IMR-90 (cell line): ENCODE data around the gene TRMO. TPM values are rescaled to one million over a fixed set of nuclear protein-coding genes. Genes with fewer than 3 reads are reported as not detected.

Experiments
- ATAC-seq: fragments of 200-7000 bp; cut with Tn5 transposase; 2 replicates; pipeline ENCODE4 v1.9.1; 2020; ENCODE audit warnings: low read depth, mild to moderate bottlenecking, moderate library complexity
- BruUV-seq: library from RNA; stranded (reverse); fragments of 400-500 nt; replicated peaks from 2 replicates; lab custom pipeline; 2021; lab: Mats Ljungman, UMichigan
- CTCF ChIA-PET: fragments of 300-600 bp; formaldehyde crosslinking; extraction: SDS; loops from one replicate; lab custom pipeline; 2021; ENCODE audit warnings: antibody characterized with exemption; lab: Yijun Ruan, JAX
- POLR2A ChIA-PET: fragments of 300-600 bp; sonication (Branson Sonifier 250); formaldehyde crosslinking; loops from one replicate; lab custom pipeline; 2022; ENCODE audit warnings: antibody characterized with exemption; ENCODE audit not compliant: unreplicated experiment; lab: Charles Lee
- DNase-seq: peaks from one replicate; pipeline ENCODE4 v3.0.0; 2013
- H2AFZ ChIP-seq: replicated peaks from 2 replicates; pipeline ENCODE3; 2013; ENCODE audit warnings: low read length, mild to moderate bottlenecking; ENCODE audit not compliant: poor library complexity
- H2AK5ac ChIP-seq: 2 replicates; pipeline ENCODE4 v1.6.1; 2013; ENCODE audit warnings: low read depth, low read length, inconsistent platforms
- H2AK9ac ChIP-seq: replicated peaks from 2 replicates; pipeline ENCODE3; 2013; ENCODE audit warnings: mild to moderate bottlenecking, low read depth, low read length, moderate library complexity; ENCODE audit not compliant: poor library complexity
- H2BK120ac ChIP-seq: 2 replicates; pipeline ENCODE4 v1.6.1; 2013; ENCODE audit warnings: low read depth, low read length, inconsistent platforms
- H2BK15ac ChIP-seq: 3 replicates; pipeline ENCODE4 v1.6.1; 2013; ENCODE audit warnings: low read depth, low read length, inconsistent platforms
- H2BK20ac ChIP-seq: 2 replicates; pipeline ENCODE4 v1.6.1; 2013; ENCODE audit warnings: low read depth, mild to moderate bottlenecking, inconsistent platforms, low read length, moderate library complexity
- H2BK5ac ChIP-seq: 2 replicates; pipeline ENCODE4 v1.6.1; 2013; ENCODE audit warnings: mild to moderate bottlenecking, low read depth, low read length, inconsistent platforms; ENCODE audit not compliant: poor library complexity, severe bottlenecking
- H3K14ac ChIP-seq: replicated peaks from 2 replicates; pipeline ENCODE4 v1.6.1; 2013; ENCODE audit warnings: low read depth, low read length, inconsistent platforms
- H3K18ac ChIP-seq: 2 replicates; pipeline ENCODE4 v1.6.1; 2013; ENCODE audit warnings: low read depth, low read length, control low read depth
- H3K23ac ChIP-seq: 2 replicates; pipeline ENCODE4 v1.6.1; 2013; ENCODE audit warnings: low read depth, low read length, inconsistent platforms
- H3K27ac ChIP-seq: 2 replicates; pipeline ENCODE4 v1.5.1; 2013; ENCODE audit warnings: mild to moderate bottlenecking, control low read depth, low read length; ENCODE audit not compliant: insufficient read depth
- H3K27me3 ChIP-seq: 2 replicates; pipeline ENCODE4 v1.6.1; 2013; ENCODE audit warnings: low read length; ENCODE audit not compliant: control insufficient read depth, insufficient read depth
- H3K36me3 ChIP-seq: 2 replicates; pipeline ENCODE4 v1.6.1; 2013; ENCODE audit warnings: low read length, mixed read lengths; ENCODE audit not compliant: control insufficient read depth, insufficient read depth
- H3K4ac ChIP-seq: 2 replicates; pipeline ENCODE4 v1.6.1; 2013; ENCODE audit warnings: low read depth, low read length, inconsistent platforms
- H3K4me1 ChIP-seq: 2 replicates; pipeline ENCODE4 v1.6.1; 2013; ENCODE audit warnings: low read length, mixed read lengths; ENCODE audit not compliant: control insufficient read depth, insufficient read depth
- H3K4me2 ChIP-seq: 2 replicates; pipeline ENCODE4 v1.6.1; 2013; ENCODE audit warnings: low read depth, mild to moderate bottlenecking, control low read depth, low read length, moderate library complexity
- H3K4me3 ChIP-seq: 2 replicates; pipeline ENCODE4 v1.5.1; 2013; ENCODE audit warnings: low read depth, mild to moderate bottlenecking, control low read depth, low read length, moderate library complexity; ENCODE audit not compliant: insufficient read depth
- H3K56ac ChIP-seq: 2 replicates; pipeline ENCODE4 v1.6.1; 2013; ENCODE audit warnings: low read length, inconsistent platforms; ENCODE audit not compliant: insufficient read depth; ENCODE audit errors: extremely low read depth
- H3K79me1 ChIP-seq, 2 experiments: 2 replicates each; pipeline ENCODE4 v1.6.1; 2013; ENCODE audit warnings: low read length in 2 of 2, inconsistent platforms in 1 of 2, low read depth in 1 of 2
- H3K9ac ChIP-seq: 2 replicates; pipeline ENCODE4 v1.6.1; 2013; ENCODE audit warnings: low read depth, low read length, control low read depth
- H3K9me1 ChIP-seq: 2 replicates; pipeline ENCODE4 v1.6.1; 2013; ENCODE audit warnings: low read length, inconsistent platforms; ENCODE audit not compliant: insufficient read depth
- H3K9me3 ChIP-seq: 2 replicates; pipeline ENCODE4 v1.6.1; 2013; ENCODE audit warnings: low read length; ENCODE audit not compliant: control insufficient read depth, insufficient read depth
- H4K20me1 ChIP-seq: 2 replicates; pipeline ENCODE4 v1.6.1; 2013; ENCODE audit warnings: low read length, inconsistent platforms; ENCODE audit not compliant: insufficient read depth
- H4K5ac ChIP-seq: 2 replicates; pipeline ENCODE4 v1.6.1; 2013; ENCODE audit warnings: mild to moderate bottlenecking, low read depth, low read length, control low read depth
- H4K8ac ChIP-seq, 2 experiments: 2 replicates each; pipeline ENCODE4 v1.6.1; 2013; ENCODE audit warnings: low read depth in 2 of 2, low read length in 2 of 2, control low read depth in 1 of 2, inconsistent platforms in 1 of 2
- H4K91ac ChIP-seq: 2 replicates; pipeline ENCODE4 v1.6.1; 2013; ENCODE audit warnings: low read depth, low read length, inconsistent platforms; ENCODE audit not compliant: insufficient read depth
- CEBPB ChIP-seq: IDR thresholded peaks from 2 replicates; pipeline ENCODE4 v1.6.1; 2012; ENCODE audit warnings: low read depth, low read length, improper control_type of control experiment
- CHD1 ChIP-seq: IDR thresholded peaks from 2 replicates; pipeline ENCODE4 v1.6.1; 2012; ENCODE audit warnings: low read depth, low read length, improper control_type of control experiment
- CTCF ChIP-seq: conservative IDR thresholded peaks from 2 replicates; pipeline ENCODE4 v1.5.1; 2012; ENCODE audit warnings: mild to moderate bottlenecking, low read depth, low read length, improper control_type of control experiment
- ELK1 ChIP-seq: fragments of 150-350 bp; IDR thresholded peaks from 2 replicates; pipeline ENCODE4 v1.6.1; 2016; ENCODE audit warnings: low read depth, mild to moderate bottlenecking, low read length, moderate library complexity, borderline replicate concordance
- FOS ChIP-seq: fragments of 150-350 bp; IDR thresholded peaks from 2 replicates; pipeline ENCODE4 v1.6.1; 2016; ENCODE audit warnings: low read depth, low read length
- MAZ ChIP-seq: IDR thresholded peaks from 2 replicates; pipeline ENCODE4 v1.6.1; 2012; ENCODE audit warnings: low read depth, mild to moderate bottlenecking, low read length, improper control_type of control experiment, moderate library complexity, borderline replicate concordance
- NFE2L2 ChIP-seq: fragments of 150-350 bp; IDR thresholded peaks from 2 replicates; pipeline ENCODE4 v1.6.1; 2016; ENCODE audit warnings: low read depth, mild to moderate bottlenecking, low read length
- POLR2A ChIP-seq: IDR thresholded peaks from 2 replicates; pipeline ENCODE4 v1.6.1; 2012; ENCODE audit warnings: mild to moderate bottlenecking, low read depth, low read length
- RAD21 ChIP-seq: IDR thresholded peaks from 2 replicates; pipeline ENCODE4 v1.6.1; 2012; ENCODE audit warnings: low read length, improper control_type of control experiment
- RCOR1 ChIP-seq: IDR thresholded peaks from 2 replicates; pipeline ENCODE4 v1.6.1; 2012; ENCODE audit warnings: mild to moderate bottlenecking, low read length, improper control_type of control experiment; ENCODE audit not compliant: insufficient replicate concordance
- RFX5 ChIP-seq: IDR thresholded peaks from 2 replicates; pipeline ENCODE4 v1.8.0; 2012; ENCODE audit warnings: low read depth, mild to moderate bottlenecking, low read length, moderate library complexity
- SMC3 ChIP-seq: fragments of 150-350 bp; IDR thresholded peaks from 2 replicates; pipeline ENCODE4 v1.6.1; 2016; ENCODE audit warnings: low read depth, mild to moderate bottlenecking, antibody characterized with exemption, low read length, moderate library complexity
- WGBS, 2 experiments: methylation state at CpG; one replicate each; pipeline versions ENCODE4 v1.1.5 to v1.1.7; 2013; ENCODE audit warnings: missing lambda C conversion rate in 2 of 2; ENCODE audit not compliant: insufficient read length in 1 of 2; ENCODE audit errors: extremely low coverage in 2 of 2; 5-methylcytosine and 5-hydroxymethylcytosine counted together
- dilution Hi-C: fragments of 300-500 bp; cut with HindIII; formaldehyde crosslinking; loops from one replicate; pipeline ENCODE4 v1.14.3; 2018; ENCODE audit warnings: low sequenced_read_pairs; ENCODE audit not compliant: unreplicated experiment
- in situ Hi-C: fragments of 300-500 bp; cut with MboI; formaldehyde crosslinking; loops from 3 replicates; pipeline ENCODE4 v1.14.3; 2019; ENCODE audit warnings: low sequenced_read_pairs, inconsistent platforms, mixed read lengths
- intact Hi-C: fragments of 100-400 bp; cut with micrococcal nuclease; formaldehyde crosslinking; loops from 2 replicates; pipeline ENCODE4 v1.10.0; 2022
- polyA plus RNA-seq, 3 experiments: library from polyadenylated mRNA; depleted of rRNA; stranded (reverse); fragments of >200 nt; gene quantifications; 2 replicates each; pipeline ENCODE4 v1.2.3, GENCODE V29; 2012; ENCODE audit warnings: low replicate concordance in 1 of 3
- total RNA-seq: library from RNA; depleted of rRNA; stranded (reverse); fragments of >200 nt; gene quantifications from 2 replicates; pipeline ENCODE4 v1.2.3, GENCODE V29; 2012

Gene TRMO
- total and polyA plus RNA-seq, 2 of the 4 experiments (the other 2 are of a cell fraction) = 10.2 to 19.9 TPM

- intact Hi-C loops = no loop called here
- no peak overlapping the region for H3K14ac ChIP-seq
- H2BK15ac ChIP-seq = no peak overlapping the region
Observed at GRCh38 chr9:97930972-97931371, 8.7 kb upstream of the TRMO start.

More at GRCh38 chr9:97930972-97931371, 8.7 kb upstream of the TRMO start:
- no peak overlapping the region for H3K23ac ChIP-seq
- no peak overlapping the region for H3K4me3 ChIP-seq
- no peak overlapping the region for H3K56ac ChIP-seq
- no peak overlapping the region for H2BK20ac ChIP-seq
- H3K9me3 ChIP-seq = no peaks in the 10 kb centered on the region
- H2AK5ac ChIP-seq = no peak overlapping the region
- no peak overlapping the region for H3K4me2 ChIP-seq
- no peak overlapping the region for H2AFZ ChIP-seq
- H2AK9ac ChIP-seq = no peak overlapping the region
- H3K4me1 ChIP-seq = no peaks in the 10 kb centered on the region
- no peak overlapping the region for H4K91ac ChIP-seq
- no peak overlapping the region for H3K4ac ChIP-seq
- H3K9me1 ChIP-seq = no peaks in the 10 kb centered on the region
- ATAC-seq (no peak), DNase-seq (no peak)
- no peak overlapping the region for H2BK120ac ChIP-seq
- no peaks in the 10 kb centered on the region for H3K36me3 ChIP-seq
- H3K27ac ChIP-seq = no peak overlapping the region
- no peak overlapping the region for H3K9ac ChIP-seq
- POLR2A ChIA-PET = no interaction called here
- no peaks in the 10 kb centered on the region for H4K20me1 ChIP-seq
- no peak overlapping the region for H3K18ac ChIP-seq
- no TSS peak for BruUV-seq
- CTCF ChIA-PET = no interaction called here
- no peaks in the 10 kb centered on the region for H3K79me1 ChIP-seq
- no peak overlapping the region for H4K5ac ChIP-seq
- no peak overlapping the region for H4K8ac ChIP-seq
- peaks cover 51% of the 10 kb centered on the region for H3K27me3 ChIP-seq
- H2BK5ac ChIP-seq = no peak overlapping the region
- WGBS, 2 experiments = 60% methylated on average over 1 of the region's 3 CpGs; no CpG with 5 or more reads in 1 of the 2 experiments
- dilution Hi-C loops = no loop called here
- in situ Hi-C loops = no loop called here
- TF ChIP-seq RFX5 (no peak), CHD1 (no peak), MAZ (no peak), SMC3 (no peak), NFE2L2 (no peak), POLR2A (no peak), CTCF (no peak), FOS (no peak), ELK1 (no peak), RCOR1 (no peak), CEBPB (no peak), RAD21 (no peak)
